ENCODE measurements around the gene CDH24. TPM values are rescaled to one million over a fixed set of nuclear protein-coding genes. Genes with fewer than 3 reads are reported as not detected.
A peak's percentile ranks its signal among the peaks of the same experiment; 100 is the strongest.

Gene CDH24
- total and polyA plus RNA-seq, 2 donors: 2.8 to 7.0 TPM

DNA sequence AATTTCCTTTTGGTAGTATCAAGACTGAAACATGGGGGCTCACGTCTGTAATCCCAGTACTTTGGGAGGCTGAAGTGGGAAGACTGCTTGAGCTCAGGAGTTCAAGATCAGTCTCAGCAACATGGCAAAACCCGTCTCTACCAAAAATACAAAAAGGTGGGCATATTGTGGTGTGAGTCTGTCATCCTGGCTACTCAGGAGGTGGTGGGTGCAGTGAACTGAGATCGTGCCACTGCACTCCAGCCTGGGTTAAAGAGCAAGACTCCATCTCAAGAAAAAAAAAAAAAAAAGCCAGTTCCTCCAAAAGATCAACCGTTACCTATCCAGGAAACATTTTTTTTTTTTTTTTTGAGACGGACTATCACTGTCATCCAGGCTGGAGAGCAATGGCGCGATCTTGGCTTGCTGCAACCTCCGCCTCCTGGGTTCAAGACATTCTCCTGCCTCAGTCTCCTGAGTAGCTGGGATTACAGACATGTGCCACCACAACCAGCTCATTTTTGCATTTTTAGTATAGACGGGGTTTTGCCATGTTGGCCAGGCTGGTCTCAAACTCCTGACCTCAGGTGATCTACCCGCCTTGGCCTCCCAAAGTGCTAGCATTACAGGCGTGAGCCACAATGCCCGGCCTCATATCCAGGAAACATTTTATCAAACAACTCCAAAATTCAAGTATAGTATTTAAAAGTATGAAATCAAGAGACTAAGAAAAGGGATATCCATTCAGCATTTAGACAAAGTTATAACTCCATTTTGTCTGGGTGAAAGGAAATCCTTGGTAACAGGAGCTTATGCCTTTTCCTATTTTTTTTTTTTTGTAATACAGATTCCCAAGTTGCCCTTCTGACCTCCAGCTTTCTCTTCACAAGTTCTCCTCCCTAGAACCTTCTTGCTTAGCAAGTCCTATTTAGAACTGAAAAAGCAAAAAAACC lies 34.2 kb upstream of the CDH24 start:
- peaks cover 8 to 10% of the 10 kb centered on the region in 2 donors for H3K4me1 ChIP-seq (ENCODE audit: control insufficient read depth in 2 of 2, insufficient read depth in 2 of 2, low read length in 2 of 2)

DNA sequence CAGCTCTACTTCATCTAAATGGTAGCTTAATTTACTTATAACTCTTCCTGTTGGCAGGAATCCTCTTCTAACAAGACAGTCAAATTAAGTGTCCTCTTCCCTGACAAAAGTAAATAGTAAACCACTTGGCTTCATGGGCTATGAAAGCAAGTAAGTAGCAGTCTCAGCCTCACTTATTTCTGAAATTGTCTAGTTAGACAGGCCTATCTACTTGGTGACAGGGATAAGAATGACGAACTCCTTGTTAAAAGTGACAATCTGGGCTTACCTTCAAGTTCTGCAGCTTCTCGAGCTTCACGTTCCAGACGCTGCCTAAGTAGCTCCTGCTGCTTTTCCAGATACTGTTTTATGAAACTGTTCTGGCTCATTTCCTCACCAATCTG lies 32.9 kb upstream of the CDH24 start:
- Histone ChIP-seq H3K9me3 (ENCODE audit: control insufficient read depth in 2 of 2, insufficient read depth in 1 of 2, low read length in 1 of 2) (no peaks in the 10 kb centered on the region), H3K36me3 (ENCODE audit: control insufficient read depth in 2 of 2, insufficient read depth in 2 of 2, low read length in 1 of 2) (peaks cover 40 to 77% of the 10 kb centered on the region in 2 donors), H3K27me3 (ENCODE audit: control insufficient read depth in 2 of 2, insufficient read depth in 1 of 2, low read length in 1 of 2) (no peaks in the 10 kb centered on the region), H3K4me1 (ENCODE audit: control insufficient read depth in 2 of 2, insufficient read depth in 2 of 2, low read length in 2 of 2) (peaks cover 6 to 8% of the 10 kb centered on the region in 2 donors), H3K27ac (ENCODE audit: low read depth in 1 of 2, low read length in 1 of 2) (no peak overlapping the region), H3K4me3 (ENCODE audit: low read length in 2 of 2) (no peak overlapping the region)
- DNase-seq (ENCODE audit: low read depth in 6 of 9, low spot score in 9 of 9): no peak
- WGBS: 97% methylated on average over 4 of the region's 4 CpGs

More for the DNA sequence above, 34.2 kb upstream of the CDH24 start:
- 95% methylated on average over 12 of the region's 12 CpGs for WGBS
- Histone ChIP-seq H3K36me3 (ENCODE audit: control insufficient read depth in 2 of 2, insufficient read depth in 2 of 2, low read length in 1 of 2) (peaks cover 31 to 64% of the 10 kb centered on the region in 2 donors), H3K4me3 (ENCODE audit: low read length in 2 of 2) (no peak overlapping the region), H3K27ac (ENCODE audit: low read depth in 1 of 2, low read length in 1 of 2) (no peak overlapping the region), H3K27me3 (ENCODE audit: control insufficient read depth in 2 of 2, insufficient read depth in 1 of 2, low read length in 1 of 2) (no peaks in the 10 kb centered on the region), H3K9me3 (ENCODE audit: control insufficient read depth in 2 of 2, insufficient read depth in 1 of 2, low read length in 1 of 2) (no peaks in the 10 kb centered on the region)
- no peak for DNase-seq (ENCODE audit: low read depth in 6 of 9, low spot score in 9 of 9)

DNA sequence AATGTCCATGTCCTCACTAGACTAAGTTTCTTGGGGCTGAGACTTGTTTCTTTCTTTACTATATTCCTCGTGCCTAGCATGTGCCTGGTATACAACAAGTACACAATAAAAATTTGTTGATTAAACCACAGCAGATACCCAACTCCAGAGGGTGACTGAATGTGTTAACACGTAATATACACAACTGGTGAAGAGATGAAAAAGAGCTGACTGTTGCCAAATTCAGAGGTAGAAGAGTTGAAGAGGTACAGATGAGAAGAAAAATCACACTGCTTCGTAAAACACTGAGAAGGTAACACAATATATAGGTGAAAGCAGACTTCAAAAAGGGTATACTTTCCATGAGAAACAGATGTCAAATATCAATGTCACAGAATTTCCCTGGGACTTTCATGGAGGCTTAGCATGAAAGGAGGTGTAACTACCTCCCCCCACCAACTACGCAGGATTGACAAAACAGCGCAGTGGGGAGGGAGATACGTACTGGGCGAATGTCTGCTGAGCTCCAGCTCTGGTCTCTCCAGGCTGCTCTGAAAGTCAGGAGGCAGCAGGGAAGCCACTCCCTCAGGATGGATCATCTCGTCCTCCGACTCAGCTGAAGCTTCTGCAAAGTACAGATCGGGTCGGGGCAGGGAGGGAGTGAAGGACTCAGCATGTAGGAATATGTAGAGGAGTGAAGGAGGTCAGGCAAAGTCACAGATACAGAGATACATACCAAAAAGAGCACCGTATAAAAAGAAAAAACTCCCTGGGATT lies 32.4 kb upstream of the CDH24 start:
- Histone ChIP-seq H3K27me3 (ENCODE audit: control insufficient read depth in 2 of 2, insufficient read depth in 1 of 2, low read length in 1 of 2) (no peaks in the 10 kb centered on the region), H3K27ac (ENCODE audit: low read depth in 1 of 2, low read length in 1 of 2) (no peak overlapping the region), H3K4me3 (ENCODE audit: low read length in 2 of 2) (no peak overlapping the region), H3K9me3 (ENCODE audit: control insufficient read depth in 2 of 2, insufficient read depth in 1 of 2, low read length in 1 of 2) (no peaks in the 10 kb centered on the region), H3K4me1 (ENCODE audit: control insufficient read depth in 2 of 2, insufficient read depth in 2 of 2, low read length in 2 of 2) (peaks cover 6 to 8% of the 10 kb centered on the region in 2 donors), H3K36me3 (ENCODE audit: control insufficient read depth in 2 of 2, insufficient read depth in 2 of 2, low read length in 1 of 2) (peaks cover 43 to 83% of the 10 kb centered on the region in 2 donors)
- WGBS: 99% methylated on average over 12 of the region's 12 CpGs
- DNase-seq (ENCODE audit: low read depth in 6 of 9, low spot score in 9 of 9): no peak

GRCh38 chr14:23086565-23086964 lies 29.2 kb upstream of the CDH24 start:
- H3K4me1 ChIP-seq (ENCODE audit: control insufficient read depth in 2 of 2, insufficient read depth in 2 of 2, low read length in 2 of 2): no peaks in the 10 kb centered on the region
- no peak for DNase-seq (ENCODE audit: low read depth in 6 of 9, low spot score in 9 of 9)
- WGBS: 100% methylated on average over 1 of the region's 1 CpG
- H3K27me3 ChIP-seq (ENCODE audit: control insufficient read depth in 2 of 2, insufficient read depth in 1 of 2, low read length in 1 of 2): no peaks in the 10 kb centered on the region
- peaks cover 52 to 84% of the 10 kb centered on the region in 2 donors for H3K36me3 ChIP-seq (ENCODE audit: control insufficient read depth in 2 of 2, insufficient read depth in 2 of 2, low read length in 1 of 2)
- no peak overlapping the region for H3K27ac ChIP-seq (ENCODE audit: low read depth in 1 of 2, low read length in 1 of 2)
- no peaks in the 10 kb centered on the region for H3K9me3 ChIP-seq (ENCODE audit: control insufficient read depth in 2 of 2, insufficient read depth in 1 of 2, low read length in 1 of 2)
- H3K4me3 ChIP-seq (ENCODE audit: low read length in 2 of 2): no peak overlapping the region

GRCh38 chr14:23085458-23085857 lies 28.1 kb upstream of the CDH24 start:
- Histone ChIP-seq H3K9me3 (ENCODE audit: control insufficient read depth in 2 of 2, insufficient read depth in 1 of 2, low read length in 1 of 2) (no peaks in the 10 kb centered on the region), H3K27me3 (ENCODE audit: control insufficient read depth in 2 of 2, insufficient read depth in 1 of 2, low read length in 1 of 2) (no peaks in the 10 kb centered on the region), H3K4me1 (ENCODE audit: control insufficient read depth in 2 of 2, insufficient read depth in 2 of 2, low read length in 2 of 2) (no peaks in the 10 kb centered on the region), H3K4me3 (ENCODE audit: low read length in 2 of 2) (no peak overlapping the region), H3K27ac (ENCODE audit: low read depth in 1 of 2, low read length in 1 of 2) (no peak overlapping the region), H3K36me3 (ENCODE audit: control insufficient read depth in 2 of 2, insufficient read depth in 2 of 2, low read length in 1 of 2) (peaks cover 48 to 86% of the 10 kb centered on the region in 2 donors)
- 96% methylated on average over 3 of the region's 3 CpGs for WGBS
- no peak for DNase-seq (ENCODE audit: low read depth in 6 of 9, low spot score in 9 of 9)

- Histone ChIP-seq H3K4me1 (ENCODE audit: control insufficient read depth in 2 of 2, insufficient read depth in 2 of 2, low read length in 2 of 2) (no peaks in the 10 kb centered on the region), H3K27me3 (ENCODE audit: control insufficient read depth in 2 of 2, insufficient read depth in 1 of 2, low read length in 1 of 2) (no peaks in the 10 kb centered on the region), H3K27ac (ENCODE audit: low read depth in 1 of 2, low read length in 1 of 2) (no peak overlapping the region), H3K9me3 (ENCODE audit: control insufficient read depth in 2 of 2, insufficient read depth in 1 of 2, low read length in 1 of 2) (no peaks in the 10 kb centered on the region), H3K36me3 (ENCODE audit: control insufficient read depth in 2 of 2, insufficient read depth in 2 of 2, low read length in 1 of 2) (peaks cover 69 to 87% of the 10 kb centered on the region in 2 donors), H3K4me3 (ENCODE audit: low read length in 2 of 2) (no peak overlapping the region)
- no peak for DNase-seq (ENCODE audit: low read depth in 6 of 9, low spot score in 9 of 9)
- WGBS: 94% methylated on average over 1 of the region's 1 CpG
Observed at GRCh38 chr14:23080474-23080873, 23.2 kb upstream of the CDH24 start.

DNA sequence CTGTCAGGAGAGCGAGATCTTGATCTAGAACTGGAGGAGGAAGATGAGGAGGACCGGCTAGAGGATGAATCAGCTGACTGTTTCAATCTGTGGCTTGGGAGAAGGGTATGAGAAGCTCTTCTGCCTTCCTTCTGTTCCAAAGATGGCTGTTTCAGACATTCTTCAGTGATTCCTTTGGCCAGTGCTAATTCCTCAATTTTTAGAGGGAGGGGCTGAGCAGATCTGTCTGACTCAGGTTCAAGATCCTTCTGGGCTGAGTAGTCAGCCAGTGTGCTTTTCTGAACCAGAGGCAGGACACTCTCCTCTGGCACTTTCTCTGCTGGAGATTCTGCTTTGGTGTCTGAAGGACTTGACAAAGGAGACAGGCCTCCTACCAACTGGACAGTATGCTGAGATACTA lies 22.4 kb upstream of the CDH24 start:
- Histone ChIP-seq H3K4me3 (ENCODE audit: low read length in 2 of 2) (no peak overlapping the region), H3K36me3 (ENCODE audit: control insufficient read depth in 2 of 2, insufficient read depth in 2 of 2, low read length in 1 of 2) (peaks cover 69 to 87% of the 10 kb centered on the region in 2 donors), H3K27me3 (ENCODE audit: control insufficient read depth in 2 of 2, insufficient read depth in 1 of 2, low read length in 1 of 2) (no peaks in the 10 kb centered on the region), H3K9me3 (ENCODE audit: control insufficient read depth in 2 of 2, insufficient read depth in 1 of 2, low read length in 1 of 2) (no peaks in the 10 kb centered on the region), H3K27ac (ENCODE audit: low read depth in 1 of 2, low read length in 1 of 2) (peak overlapping the region in 1 of 2 donors; percentile 27), H3K4me1 (ENCODE audit: control insufficient read depth in 2 of 2, insufficient read depth in 2 of 2, low read length in 2 of 2) (no peaks in the 10 kb centered on the region)
- DNase-seq (ENCODE audit: low read depth in 6 of 9, low spot score in 9 of 9): no peak
- WGBS: 97% methylated on average over 2 of the region's 2 CpGs

- no peak overlapping the region for H3K4me3 ChIP-seq (ENCODE audit: low read length in 2 of 2)
- H3K36me3 ChIP-seq (ENCODE audit: control insufficient read depth in 2 of 2, insufficient read depth in 2 of 2, low read length in 1 of 2): peaks cover 75 to 86% of the 10 kb centered on the region in 2 donors
- H3K9me3 ChIP-seq (ENCODE audit: control insufficient read depth in 2 of 2, insufficient read depth in 1 of 2, low read length in 1 of 2): no peaks in the 10 kb centered on the region
- no peaks in the 10 kb centered on the region for H3K4me1 ChIP-seq (ENCODE audit: control insufficient read depth in 2 of 2, insufficient read depth in 2 of 2, low read length in 2 of 2)
- DNase-seq (ENCODE audit: low read depth in 6 of 9, low spot score in 9 of 9): no peak
- 94% methylated on average over 2 of the region's 2 CpGs for WGBS
- H3K27ac ChIP-seq (ENCODE audit: low read depth in 1 of 2, low read length in 1 of 2): no peak overlapping the region
- H3K27me3 ChIP-seq (ENCODE audit: control insufficient read depth in 2 of 2, insufficient read depth in 1 of 2, low read length in 1 of 2): no peaks in the 10 kb centered on the region
Observed at GRCh38 chr14:23078692-23079116, 21.4 kb upstream of the CDH24 start.

- no peak for DNase-seq (ENCODE audit: low read depth in 6 of 9, low spot score in 9 of 9)
- no peaks in the 10 kb centered on the region for H3K27me3 ChIP-seq (ENCODE audit: control insufficient read depth in 2 of 2, insufficient read depth in 1 of 2, low read length in 1 of 2)
- H3K27ac ChIP-seq (ENCODE audit: low read depth in 1 of 2, low read length in 1 of 2): no peak overlapping the region
- no peak overlapping the region for H3K4me3 ChIP-seq (ENCODE audit: low read length in 2 of 2)
- WGBS: 96% methylated on average over 5 of the region's 5 CpGs
- H3K4me1 ChIP-seq (ENCODE audit: control insufficient read depth in 2 of 2, insufficient read depth in 2 of 2, low read length in 2 of 2): no peaks in the 10 kb centered on the region
- no peaks in the 10 kb centered on the region for H3K9me3 ChIP-seq (ENCODE audit: control insufficient read depth in 2 of 2, insufficient read depth in 1 of 2, low read length in 1 of 2)
- peaks cover 76 to 87% of the 10 kb centered on the region in 2 donors for H3K36me3 ChIP-seq (ENCODE audit: control insufficient read depth in 2 of 2, insufficient read depth in 2 of 2, low read length in 1 of 2)
Observed at GRCh38 chr14:23077962-23078361, 20.6 kb upstream of the CDH24 start.

Measured in thymus (tissue), 11 donors.